Lower leg skin (tissue), 3 donors: Measurements from ENCODE around the gene MUC12.

Experiments used
- POLR2A ChIP-seq, 2 donors: fragments of 450-650 bp; IDR thresholded peaks; one replicate each; pipeline ENCODE4 v1.6.1; 2016 to 2017; ENCODE audit warnings: antibody characterized with exemption in 2 of 2, mild to moderate bottlenecking in 1 of 2, moderate library complexity in 1 of 2
- TF ChIP-seq, protein P1 (sequence below), 3 donors: fragments of 450-650 bp; IDR thresholded peaks; one replicate each; pipeline ENCODE4 v1.5.1; 2016; ENCODE audit warnings: antibody characterized with exemption in 3 of 3, mild to moderate bottlenecking in 3 of 3, moderate library complexity in 2 of 3

DNA sequence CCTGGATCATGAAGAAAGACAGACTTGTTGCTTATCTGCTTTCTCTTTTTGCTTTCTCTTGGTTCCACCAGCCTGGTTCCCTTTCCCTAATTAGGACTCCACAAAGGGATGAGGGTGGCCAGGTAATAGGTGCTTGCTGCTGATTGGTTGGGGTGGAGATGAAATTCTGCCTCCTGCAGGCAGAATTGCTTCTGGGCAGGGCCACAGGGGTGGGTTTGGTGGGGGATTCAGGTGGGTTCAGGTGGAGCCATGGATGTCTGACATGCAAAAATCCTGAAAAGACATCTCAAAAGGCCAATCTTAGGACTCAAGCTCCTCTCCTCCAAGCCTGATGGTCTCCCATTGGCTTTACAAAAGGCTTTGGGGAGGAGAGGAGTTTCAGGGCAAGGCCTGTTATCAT, 48.3 kb upstream of the MUC12 start:
- TF ChIP-seq, protein P1, sequence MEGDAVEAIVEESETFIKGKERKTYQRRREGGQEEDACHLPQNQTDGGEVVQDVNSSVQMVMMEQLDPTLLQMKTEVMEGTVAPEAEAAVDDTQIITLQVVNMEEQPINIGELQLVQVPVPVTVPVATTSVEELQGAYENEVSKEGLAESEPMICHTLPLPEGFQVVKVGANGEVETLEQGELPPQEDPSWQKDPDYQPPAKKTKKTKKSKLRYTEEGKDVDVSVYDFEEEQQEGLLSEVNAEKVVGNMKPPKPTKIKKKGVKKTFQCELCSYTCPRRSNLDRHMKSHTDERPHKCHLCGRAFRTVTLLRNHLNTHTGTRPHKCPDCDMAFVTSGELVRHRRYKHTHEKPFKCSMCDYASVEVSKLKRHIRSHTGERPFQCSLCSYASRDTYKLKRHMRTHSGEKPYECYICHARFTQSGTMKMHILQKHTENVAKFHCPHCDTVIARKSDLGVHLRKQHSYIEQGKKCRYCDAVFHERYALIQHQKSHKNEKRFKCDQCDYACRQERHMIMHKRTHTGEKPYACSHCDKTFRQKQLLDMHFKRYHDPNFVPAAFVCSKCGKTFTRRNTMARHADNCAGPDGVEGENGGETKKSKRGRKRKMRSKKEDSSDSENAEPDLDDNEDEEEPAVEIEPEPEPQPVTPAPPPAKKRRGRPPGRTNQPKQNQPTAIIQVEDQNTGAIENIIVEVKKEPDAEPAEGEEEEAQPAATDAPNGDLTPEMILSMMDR (IDR thresholded peaks at IDR 0.05): no peak
- TF ChIP-seq POLR2A (IDR thresholded peaks at IDR 0.05): no peak
